Neural crest cell (in vitro differentiated cells): ENCODE data around the gene CERS6. TPM values are rescaled to one million over a fixed set of nuclear protein-coding genes. Genes with fewer than 3 reads are reported as not detected.

ENCODE experiments used
- DNase-seq: peaks from one replicate; pipeline ENCODE4 v3.0.0; 2021; ENCODE audit warnings: low read depth, mixed read lengths, low spot score
- H3K27ac Mint-ChIP-seq: one replicate; pipeline ENCODE4 v1.8.0; 2021; ENCODE audit warnings: mild to moderate bottlenecking, mixed read lengths; ENCODE audit not compliant: unreplicated experiment
- H3K27me3 Mint-ChIP-seq: 2 replicates; pipeline ENCODE4 v1.8.0; 2021; ENCODE audit warnings: low read depth, mild to moderate bottlenecking, mixed read lengths
- H3K36me3 Mint-ChIP-seq: 2 replicates; pipeline ENCODE4 v1.8.0; 2021; ENCODE audit warnings: low read depth, mild to moderate bottlenecking, mixed read lengths
- H3K4me1 Mint-ChIP-seq: 2 replicates; pipeline ENCODE4 v1.8.0; 2021; ENCODE audit warnings: mixed read lengths
- H3K4me3 Mint-ChIP-seq: one replicate; pipeline ENCODE4 v1.8.0; 2021; ENCODE audit warnings: mild to moderate bottlenecking, mixed read lengths
- H3K9me3 Mint-ChIP-seq: 2 replicates; pipeline ENCODE4 v1.8.0; 2021; ENCODE audit warnings: mixed read lengths
- CTCF ChIP-seq: fragments of 200-600 bp; sonication (generic); conservative IDR thresholded peaks from 2 replicates; pipeline ENCODE4 v1.5.0; 2021; ENCODE audit warnings: antibody characterized with exemption, mild to moderate bottlenecking
- total RNA-seq: library from RNA; stranded (reverse); gene quantifications from 2 replicates; pipeline ENCODE4 v1.2.1, GENCODE V29; 2021

Gene CERS6
- total RNA-seq, 1 donor from 2014 or later, result 27.4 TPM

GRCh38 chr2:168730344-168730743 is 274.3 kb downstream of the CERS6 start:
- no peak for DNase-seq
- TF ChIP-seq CTCF, result no peak
- H3K4me1 Mint-ChIP-seq, result peaks cover 12% of the 10 kb centered on the region
- H3K4me3 Mint-ChIP-seq, result no peak overlapping the region
- H3K36me3 Mint-ChIP-seq, result peaks cover 6% of the 10 kb centered on the region
- no peaks in the 10 kb centered on the region for H3K27me3 Mint-ChIP-seq
- H3K27ac Mint-ChIP-seq, result no peak overlapping the region
- no peaks in the 10 kb centered on the region for H3K9me3 Mint-ChIP-seq

GRCh38 chr2:168731002-168731401 is 274.9 kb downstream of the CERS6 start:
- TF ChIP-seq CTCF, result no peak
- Mint-ChIP-seq H3K9me3 (no peaks in the 10 kb centered on the region), H3K4me3 (no peak overlapping the region), H3K36me3 (peaks cover 2% of the 10 kb centered on the region), H3K27me3 (no peaks in the 10 kb centered on the region), H3K27ac (no peak overlapping the region), H3K4me1 (peaks cover 12% of the 10 kb centered on the region)
- DNase-seq, result no peak

- Mint-ChIP-seq H3K4me1 (peaks cover 13% of the 10 kb centered on the region), H3K36me3 (no peaks in the 10 kb centered on the region), H3K27me3 (no peaks in the 10 kb centered on the region), H3K4me3 (no peak overlapping the region), H3K27ac (no peak overlapping the region), H3K9me3 (no peaks in the 10 kb centered on the region)
- DNase-seq, result no peak
- TF ChIP-seq CTCF, result no peak
These were observed 275.5 kb downstream of the CERS6 start for GRCh38 chr2:168731616-168732015.

GRCh38 chr2:168732100-168732499 is 276.0 kb downstream of the CERS6 start:
- H3K27me3 Mint-ChIP-seq, result no peaks in the 10 kb centered on the region
- no peak for TF ChIP-seq CTCF
- no peak overlapping the region for H3K27ac Mint-ChIP-seq
- no peak overlapping the region for H3K4me3 Mint-ChIP-seq
- no peaks in the 10 kb centered on the region for H3K9me3 Mint-ChIP-seq
- DNase-seq, result no peak
- H3K36me3 Mint-ChIP-seq, result no peaks in the 10 kb centered on the region
- H3K4me1 Mint-ChIP-seq, result peaks cover 18% of the 10 kb centered on the region

GRCh38 chr2:168732506-168732905 is 276.4 kb downstream of the CERS6 start:
- Mint-ChIP-seq H3K27me3 (no peaks in the 10 kb centered on the region), H3K27ac (no peak overlapping the region), H3K4me3 (no peak overlapping the region), H3K36me3 (no peaks in the 10 kb centered on the region), H3K9me3 (no peaks in the 10 kb centered on the region), H3K4me1 (peaks cover 18% of the 10 kb centered on the region)
- no peak for TF ChIP-seq CTCF
- no peak for DNase-seq
